Sigmoid colon (tissue), 7 donors: ENCODE results near the gene AMD1. TPM values are rescaled to one million over a fixed set of nuclear protein-coding genes. Genes with fewer than 3 reads are reported as not detected.

Experiments used
- DNase-seq: peaks from one replicate; pipeline ENCODE4 v3.0.0-alpha.2; 2019
- H3K27ac ChIP-seq, 4 donors: fragments of 200-600 bp; sonication (generic); one replicate each; pipeline ENCODE4 v1.5.1; 2016 to 2019; ENCODE audit warnings: mild to moderate bottlenecking in 1 of 4
- H3K27me3 ChIP-seq, 3 donors: fragments of 200-600 bp; sonication (generic); one replicate each; pipeline ENCODE4 v1.5.1; 2019; ENCODE audit warnings: mild to moderate bottlenecking in 1 of 3
- H3K36me3 ChIP-seq, 4 donors: fragments of 200-600 bp; sonication (generic); one replicate each; pipeline ENCODE4 v1.5.1; 2016 to 2019
- H3K4me1 ChIP-seq, 4 donors: fragments of 200-600 bp; sonication (generic); one replicate each; pipeline ENCODE4 v1.5.1; 2017 to 2019
- H3K4me3 ChIP-seq, 4 donors: fragments of 200-600 bp; sonication (generic); one replicate each; pipeline ENCODE4 v1.5.1; 2017 to 2019; ENCODE audit warnings: mild to moderate bottlenecking in 2 of 4, moderate library complexity in 1 of 4
- H3K9me3 ChIP-seq, 4 donors: fragments of 200-600 bp in 3 of 4; sonication (generic) in 3 of 4; one replicate each; pipeline versions ENCODE4 v1.5.1 to v1.6.1; 2013 to 2019
- EP300 ChIP-seq, 4 donors: sonication (generic); formaldehyde crosslinking; IDR thresholded peaks; one replicate each; pipeline ENCODE4 v1.6.1; 2017; ENCODE audit warnings: antibody characterized with exemption in 4 of 4
- POLR2A ChIP-seq, 2 donors: fragments of 450-650 bp; IDR thresholded peaks; one replicate each; pipeline ENCODE4 v1.6.1; 2016; ENCODE audit warnings: antibody characterized with exemption in 2 of 2, mild to moderate bottlenecking in 2 of 2, moderate library complexity in 2 of 2
- POLR2AphosphoS5 ChIP-seq, 4 donors: sonication (generic); formaldehyde crosslinking; IDR thresholded peaks; one replicate each; pipeline ENCODE4 v1.6.1; 2017; ENCODE audit warnings: antibody characterized with exemption in 4 of 4
- WGBS, 2 donors: extraction: QIAGEN DNeasy Blood & Tissue Kit; methylation state at CpG; one replicate each; pipeline ENCODE4 v1.1.7; 2013; 5-methylcytosine and 5-hydroxymethylcytosine counted together
- intact Hi-C: fragments of 100-400 bp; cut with DNase I; formaldehyde crosslinking; loops from one replicate; pipeline ENCODE4 v1.15.1; 2023
- polyA plus RNA-seq, 3 donors: library from polyadenylated mRNA; stranded (reverse); fragments of 200-250 nt; gene quantifications; one replicate each; pipeline ENCODE4 v1.2.3, GENCODE V29; 2013
- total RNA-seq, 4 donors: library from RNA; depleted of rRNA; stranded (reverse); fragments of >200 nt; gene quantifications; one replicate each; pipeline ENCODE4 v1.1.0, GENCODE V29; 2016
- TF ChIP-seq, protein P1 (sequence below), 4 experiments: fragments of 450-650 bp in 3 of 4; fragments of 200-600 bp in 1 of 4; IDR thresholded peaks; one replicate each; pipeline ENCODE4 v1.5.1; 2016 to 2019; ENCODE audit warnings: antibody characterized with exemption in 4 of 4, mild to moderate bottlenecking in 3 of 4, moderate library complexity in 2 of 4
- donor health status: healthy with polysubstance abuse.
- donor health status: Bipolar disorder and iron deficiency.
- donor health status: healthy.

Gene AMD1
- total and polyA plus RNA-seq, 7 donors = 44.6 to 74.2 (median 64.7) TPM

DNA sequence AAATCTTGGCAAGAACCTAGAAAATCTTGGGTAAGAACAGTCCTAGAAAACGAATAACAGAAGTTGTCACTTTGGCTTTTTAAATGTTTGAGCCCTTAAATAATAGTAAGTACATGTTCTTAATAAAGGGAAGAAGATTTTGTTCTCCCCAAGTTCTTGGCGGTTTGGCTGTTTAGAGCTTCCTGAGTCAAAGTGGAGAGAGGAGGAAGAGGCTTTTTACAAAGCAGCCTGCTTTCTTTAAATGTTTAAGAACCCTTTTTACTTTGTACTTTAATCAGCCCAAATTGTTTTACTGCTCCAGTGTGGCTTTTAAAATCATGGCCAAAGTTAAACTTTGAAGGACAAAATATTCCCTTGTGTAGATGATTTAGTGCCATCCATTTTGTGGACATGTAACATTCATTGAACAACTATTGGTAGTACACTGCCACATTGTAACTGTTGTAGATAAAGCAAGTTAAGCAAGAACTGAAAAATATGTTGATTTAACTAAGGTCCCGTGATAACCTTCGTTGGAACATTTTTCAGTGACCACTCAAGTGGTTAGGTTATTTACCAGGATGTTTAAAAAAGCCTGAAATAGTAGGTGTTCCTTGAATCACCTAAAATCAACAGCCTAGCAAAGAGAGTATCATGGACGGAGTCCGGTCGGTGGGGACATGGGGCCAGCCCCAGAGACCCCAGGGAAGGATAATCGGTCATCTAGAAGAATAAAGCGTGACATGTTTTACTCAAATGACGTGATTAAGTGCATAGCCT lies 2.4 kb downstream of the AMD1 start:
- DNase-seq = no peak
- no peaks in the 10 kb centered on the region for H3K9me3 ChIP-seq
- 14 to 23% methylated on average over 10 of the region's 10 CpGs for WGBS, 2 donors
- intact Hi-C loops = loop anchor here (2.0 to 10.0 kb wide), 4 partner anchors 82 to 1182 kb away; partner anchors contain the start of genes AK9, FIG4, GTF3C6 and METTL24
- H3K27ac ChIP-seq = peak overlapping the region; percentile 94 to 99 (median 98)
- H3K4me1 ChIP-seq = peaks cover 0 to 63% (median 53%) of the 10 kb centered on the region in 4 donors
- H3K27me3 ChIP-seq = no peaks in the 10 kb centered on the region
- peak overlapping the region; percentile 72 to 96 (median 90) for H3K4me3 ChIP-seq
- no peaks in the 10 kb centered on the region for H3K36me3 ChIP-seq
- TF ChIP-seq POLR2AphosphoS5 (IDR thresholded peaks at IDR 0.05) (no peak), POLR2A (IDR thresholded peaks at IDR 0.05) (no peak), EP300 (IDR thresholded peaks at IDR 0.05) (no peak)
- TF ChIP-seq, protein P1, sequence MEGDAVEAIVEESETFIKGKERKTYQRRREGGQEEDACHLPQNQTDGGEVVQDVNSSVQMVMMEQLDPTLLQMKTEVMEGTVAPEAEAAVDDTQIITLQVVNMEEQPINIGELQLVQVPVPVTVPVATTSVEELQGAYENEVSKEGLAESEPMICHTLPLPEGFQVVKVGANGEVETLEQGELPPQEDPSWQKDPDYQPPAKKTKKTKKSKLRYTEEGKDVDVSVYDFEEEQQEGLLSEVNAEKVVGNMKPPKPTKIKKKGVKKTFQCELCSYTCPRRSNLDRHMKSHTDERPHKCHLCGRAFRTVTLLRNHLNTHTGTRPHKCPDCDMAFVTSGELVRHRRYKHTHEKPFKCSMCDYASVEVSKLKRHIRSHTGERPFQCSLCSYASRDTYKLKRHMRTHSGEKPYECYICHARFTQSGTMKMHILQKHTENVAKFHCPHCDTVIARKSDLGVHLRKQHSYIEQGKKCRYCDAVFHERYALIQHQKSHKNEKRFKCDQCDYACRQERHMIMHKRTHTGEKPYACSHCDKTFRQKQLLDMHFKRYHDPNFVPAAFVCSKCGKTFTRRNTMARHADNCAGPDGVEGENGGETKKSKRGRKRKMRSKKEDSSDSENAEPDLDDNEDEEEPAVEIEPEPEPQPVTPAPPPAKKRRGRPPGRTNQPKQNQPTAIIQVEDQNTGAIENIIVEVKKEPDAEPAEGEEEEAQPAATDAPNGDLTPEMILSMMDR (IDR thresholded peaks at IDR 0.05) = no peak

DNA sequence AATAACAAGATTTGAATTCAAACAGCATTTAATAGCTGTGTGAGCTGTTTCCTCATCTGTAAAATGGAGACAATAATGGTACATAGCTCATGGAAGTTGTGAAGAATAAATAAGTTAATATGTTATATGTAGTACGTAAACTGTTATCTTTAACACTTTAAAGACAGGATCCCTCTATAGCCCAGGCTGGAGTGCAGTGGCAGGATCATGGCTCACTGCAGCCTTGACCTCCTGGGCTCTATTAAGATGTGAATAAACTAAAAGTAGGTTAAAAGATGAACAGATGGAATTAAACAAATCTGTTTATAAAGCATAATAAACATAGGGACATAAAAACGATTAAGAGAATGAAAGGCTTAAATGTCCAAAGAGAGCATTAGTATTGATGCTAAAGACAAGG lies 3.0 kb downstream of the AMD1 start:
- Histone ChIP-seq H3K4me1 (peaks cover 0 to 69% (median 59%) of the 10 kb centered on the region in 4 donors), H3K4me3 (peak overlapping the region in 2 of 4 donors; percentile 72 to 93), H3K27me3 (no peaks in the 10 kb centered on the region), H3K9me3 (no peaks in the 10 kb centered on the region), H3K27ac (peak overlapping the region; percentile 94 to 99 (median 98)), H3K36me3 (no peaks in the 10 kb centered on the region)
- no peak for TF ChIP-seq POLR2AphosphoS5 (IDR thresholded peaks at IDR 0.05)
- TF ChIP-seq, protein P1 (IDR thresholded peaks at IDR 0.05) = no peak
- no peak for TF ChIP-seq EP300 (IDR thresholded peaks at IDR 0.05)
- no peak for TF ChIP-seq POLR2A (IDR thresholded peaks at IDR 0.05)
- DNase-seq = no peak
- intact Hi-C loops = loop anchor here (2.0 to 10.0 kb wide), 4 partner anchors 81 to 1183 kb away; partner anchors contain the start of genes AK9, FIG4, GTF3C6 and METTL24
- WGBS, 2 donors = 7 to 29% methylated on average over 2 of the region's 2 CpGs

DNA sequence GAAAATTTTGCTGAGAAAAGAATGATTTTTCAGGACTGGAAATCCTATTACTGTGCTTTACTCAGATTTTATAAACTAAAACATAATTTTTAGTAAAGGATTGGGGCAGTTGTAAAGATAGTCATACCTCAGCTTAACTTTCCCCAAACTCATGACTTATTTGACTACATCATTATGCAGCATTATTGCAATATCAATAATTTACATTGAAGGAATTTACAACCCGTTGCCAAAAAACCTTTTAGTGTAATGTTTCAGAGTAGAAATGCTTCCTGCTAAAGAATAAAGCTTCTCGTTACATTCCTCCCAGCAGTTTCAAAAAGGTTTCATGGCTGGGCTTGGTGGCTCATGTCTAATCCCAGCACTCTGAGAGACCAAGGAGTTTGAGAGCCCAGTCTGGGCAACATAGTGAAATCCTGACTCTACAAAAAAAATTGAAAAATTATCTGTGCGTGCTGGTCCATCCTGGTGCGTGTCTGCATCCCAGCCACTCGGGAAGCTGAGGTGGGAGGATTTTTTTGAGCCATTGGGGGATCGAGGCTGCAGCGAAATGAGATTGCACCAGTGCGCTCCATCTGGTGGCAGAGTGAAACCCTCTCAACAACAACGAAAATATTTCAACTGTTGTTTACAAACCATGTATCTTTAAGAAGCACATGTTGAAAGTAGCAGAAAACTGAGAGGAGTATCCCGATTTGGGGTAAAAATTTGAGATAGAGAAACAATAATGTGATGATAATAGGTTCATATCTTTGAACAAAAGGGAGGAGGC lies 4.4 kb downstream of the AMD1 start:
- DNase-seq = no peak
- TF ChIP-seq, protein P1 (IDR thresholded peaks at IDR 0.05) = peak in 2 of 4 experiments; percentile 28 to 32
- TF ChIP-seq POLR2A (IDR thresholded peaks at IDR 0.05) = no peak

DNA sequence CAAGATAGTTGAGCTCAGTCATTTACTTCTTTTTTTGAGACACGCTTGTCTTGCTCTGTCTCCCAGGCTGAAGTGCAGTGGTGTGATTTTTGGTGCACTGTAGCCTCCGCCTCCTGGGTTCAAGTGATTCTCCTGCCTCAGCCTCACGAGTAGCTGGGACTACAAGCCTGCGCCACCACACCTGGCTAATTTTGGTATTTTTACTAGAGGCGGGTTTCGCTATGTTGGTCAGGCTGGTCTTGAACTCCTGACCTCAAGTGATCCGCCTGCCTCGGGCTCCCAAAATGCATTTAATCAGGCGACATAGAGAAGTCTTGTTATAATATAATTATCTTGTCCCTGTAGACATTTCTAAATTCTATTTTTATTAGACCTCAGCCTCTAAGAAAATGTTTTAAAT lies 6.1 kb downstream of the AMD1 start:
- no peak for TF ChIP-seq POLR2A (IDR thresholded peaks at IDR 0.05)
- TF ChIP-seq EP300 (IDR thresholded peaks at IDR 0.05) = no peak
- no peak for TF ChIP-seq POLR2AphosphoS5 (IDR thresholded peaks at IDR 0.05)
- TF ChIP-seq, protein P1 (IDR thresholded peaks at IDR 0.05) = no peak
- WGBS, 2 donors = 85 to 86% methylated on average over 9 of the region's 9 CpGs

More for the DNA sequence above, 4.4 kb downstream of the AMD1 start:
- WGBS, 2 donors = 13 to 30% methylated on average over 10 of the region's 10 CpGs
- Histone ChIP-seq H3K36me3 (no peaks in the 10 kb centered on the region), H3K27ac (peak overlapping the region in 2 of 4 donors; percentile 13 to 24), H3K9me3 (no peaks in the 10 kb centered on the region), H3K27me3 (no peaks in the 10 kb centered on the region), H3K4me3 (no peak overlapping the region), H3K4me1 (peaks cover 0 to 74% (median 64%) of the 10 kb centered on the region in 4 donors)
- intact Hi-C loops = loop anchor here (5.0 to 10.0 kb wide), 3 partner anchors 197 to 1184 kb away; partner anchors contain the start of genes AK9, FIG4 and METTL24

More for the DNA sequence above, 6.1 kb downstream of the AMD1 start:
- H3K27me3 ChIP-seq = no peaks in the 10 kb centered on the region
- peaks cover 0 to 86% (median 69%) of the 10 kb centered on the region in 4 donors for H3K4me1 ChIP-seq
- H3K4me3 ChIP-seq = no peak overlapping the region
- no peaks in the 10 kb centered on the region for H3K9me3 ChIP-seq
- no peak for DNase-seq
- intact Hi-C loops = no loop called here
- H3K36me3 ChIP-seq = no peaks in the 10 kb centered on the region
- H3K27ac ChIP-seq = no peak overlapping the region
